Choroid plexus epithelial cell (primary cell): ENCODE data around the gene CCDC93.
A peak's percentile ranks its signal among the peaks of the same experiment; 100 is the strongest.

Experiments used
- DNase-seq: peaks from one replicate; pipeline ENCODE4 v3.0.0-alpha.2; 2010; ENCODE audit warnings: low read depth
- H3K4me3 ChIP-seq: 2 replicates; pipeline ENCODE4 v1.5.1; 2011; ENCODE audit warnings: low read depth, mild to moderate bottlenecking, control low read depth, low read length, moderate library complexity
- CTCF ChIP-seq: conservative IDR thresholded peaks from 2 replicates; pipeline ENCODE4 v1.5.1; 2011; ENCODE audit warnings: low read depth, mild to moderate bottlenecking, control low read depth, inconsistent platforms, low read length, moderate library complexity

The CCDC93 gene, protein sequence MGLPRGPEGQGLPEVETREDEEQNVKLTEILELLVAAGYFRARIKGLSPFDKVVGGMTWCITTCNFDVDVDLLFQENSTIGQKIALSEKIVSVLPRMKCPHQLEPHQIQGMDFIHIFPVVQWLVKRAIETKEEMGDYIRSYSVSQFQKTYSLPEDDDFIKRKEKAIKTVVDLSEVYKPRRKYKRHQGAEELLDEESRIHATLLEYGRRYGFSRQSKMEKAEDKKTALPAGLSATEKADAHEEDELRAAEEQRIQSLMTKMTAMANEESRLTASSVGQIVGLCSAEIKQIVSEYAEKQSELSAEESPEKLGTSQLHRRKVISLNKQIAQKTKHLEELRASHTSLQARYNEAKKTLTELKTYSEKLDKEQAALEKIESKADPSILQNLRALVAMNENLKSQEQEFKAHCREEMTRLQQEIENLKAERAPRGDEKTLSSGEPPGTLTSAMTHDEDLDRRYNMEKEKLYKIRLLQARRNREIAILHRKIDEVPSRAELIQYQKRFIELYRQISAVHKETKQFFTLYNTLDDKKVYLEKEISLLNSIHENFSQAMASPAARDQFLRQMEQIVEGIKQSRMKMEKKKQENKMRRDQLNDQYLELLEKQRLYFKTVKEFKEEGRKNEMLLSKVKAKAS

DNA sequence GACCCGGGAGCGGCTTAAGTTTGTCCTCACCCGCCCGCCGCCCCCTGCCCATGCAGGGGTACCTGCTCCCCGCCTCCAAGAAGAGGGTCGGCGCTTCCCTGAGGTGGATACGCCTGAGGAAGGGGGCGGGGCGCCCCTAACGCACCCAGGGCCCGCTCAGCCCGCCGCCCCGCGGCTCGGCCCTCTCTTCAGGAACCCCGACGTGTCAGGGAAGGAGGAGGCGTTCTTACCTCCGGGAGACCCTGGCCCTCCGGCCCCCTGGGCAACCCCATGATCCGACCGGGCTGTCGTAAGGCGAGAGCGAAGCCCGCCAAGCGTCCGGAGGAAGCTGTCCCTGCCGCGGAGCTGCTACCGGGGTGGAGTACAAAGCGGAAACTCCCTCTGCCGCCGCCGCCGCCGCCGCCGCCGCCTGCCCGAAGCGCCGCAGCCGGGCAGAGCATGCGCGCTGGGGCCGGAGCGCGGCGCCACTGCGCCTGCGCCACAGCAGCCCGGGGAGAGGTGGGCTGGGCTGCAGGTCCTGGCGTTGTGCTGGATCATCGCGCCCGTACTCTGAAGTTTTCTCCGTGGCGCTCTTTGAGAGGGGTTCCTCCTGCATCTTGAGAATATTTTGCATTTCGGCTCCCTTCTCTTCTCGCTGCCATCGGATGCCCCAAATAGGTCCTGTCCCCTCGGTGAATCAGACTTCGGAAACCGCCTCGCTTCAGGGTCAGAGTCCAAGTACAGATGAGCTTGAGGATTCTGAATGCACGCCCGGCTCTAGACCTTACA, at the start of gene CCDC93:
TSS of gene CCDC93 (minus strand) at position 347 of the 768 bp plus-strand sequence. CDS start at position 272, 75 bp downstream.
- TF ChIP-seq CTCF: no peak
- H3K4me3 ChIP-seq: peak within 1 kb of the TSS; percentile 98
- DNase-seq: peak; percentile 86

DNA sequence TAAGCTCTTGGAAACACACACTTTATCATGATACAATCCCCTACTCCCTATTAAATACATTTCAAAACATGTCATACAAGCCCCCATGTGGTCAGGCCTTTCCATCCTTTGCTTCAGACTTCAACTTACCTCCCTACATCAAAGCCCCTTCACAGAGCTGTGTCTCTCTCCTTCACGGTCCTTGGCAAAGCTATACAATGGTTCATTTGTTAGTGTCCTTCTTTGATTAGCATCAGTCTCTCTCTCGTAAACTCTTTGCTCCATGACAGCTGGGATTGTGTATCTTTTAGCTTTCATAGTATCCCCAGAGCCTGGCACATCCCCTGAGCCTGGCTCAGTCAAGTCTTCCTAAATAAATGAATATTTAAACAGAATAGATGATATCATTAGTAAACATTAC, 48.8 kb upstream of the CCDC93 start:
- no peak for DNase-seq
- H3K4me3 ChIP-seq: no peak overlapping the region
- TF ChIP-seq CTCF: no peak

DNA sequence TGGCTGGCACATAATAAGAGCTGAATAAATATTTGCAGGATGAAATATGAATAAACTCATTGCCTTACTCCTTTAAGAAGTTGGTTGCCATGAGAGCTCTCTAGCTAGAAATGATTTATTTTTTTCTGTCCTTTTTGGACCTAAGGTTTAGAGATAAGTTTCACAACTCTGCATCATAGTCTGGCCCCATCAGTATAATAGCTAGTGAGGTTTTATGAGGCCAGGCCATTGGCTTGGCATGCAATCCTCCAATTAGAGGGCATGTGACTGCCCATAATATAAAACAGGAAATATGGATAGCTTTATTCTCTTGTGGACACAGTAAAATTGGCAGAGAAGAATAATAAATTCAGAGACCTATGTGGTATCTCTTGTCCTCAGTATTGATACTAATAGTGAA, 48.2 kb upstream of the CCDC93 start:
- H3K4me3 ChIP-seq: no peak overlapping the region
- TF ChIP-seq CTCF: no peak
- peak; percentile 16 for DNase-seq

- TF ChIP-seq CTCF: peak; percentile 64
- DNase-seq: peak; percentile 90
- H3K4me3 ChIP-seq: no peak overlapping the region
Observed at GRCh38 chr2:118061135-118061955, 47.5 kb upstream of the CCDC93 start.

- H3K4me3 ChIP-seq: no peak overlapping the region
- peak; percentile 98 for DNase-seq
- no peak for TF ChIP-seq CTCF
Observed at GRCh38 chr2:118059919-118060478, 46.1 kb upstream of the CCDC93 start.

GRCh38 chr2:118058951-118059350, 45.1 kb upstream of the CCDC93 start:
- no peak for TF ChIP-seq CTCF
- no peak overlapping the region for H3K4me3 ChIP-seq
- peak; percentile 14 for DNase-seq
